Astrocyte (in vitro differentiated cells and primary cell): ENCODE measurements around the gene PLCXD3. TPM values are rescaled to one million over a fixed set of nuclear protein-coding genes. Genes with fewer than 3 reads are reported as not detected.

ENCODE experiments used
- DNase-seq: peaks from one replicate; pipeline ENCODE4 v3.0.0-alpha.2; 2010; ENCODE audit warnings: low read depth
- FAIRE-seq: peaks from 2 replicates; lab custom pipeline; 2011; peaks lifted over from hg19 to GRCh38; lab: Jason Lieb, UNC
- H2AFZ ChIP-seq: 2 replicates; pipeline ENCODE4 v1.6.0; 2012; ENCODE audit warnings: low read depth, low read length, inconsistent platforms
- H3K27ac ChIP-seq: 2 replicates; pipeline ENCODE4 v1.5.1; 2011; ENCODE audit warnings: low read depth, low read length, inconsistent platforms
- H3K27me3 ChIP-seq: 2 replicates; pipeline ENCODE4 v1.6.0; 2011; ENCODE audit warnings: low read length, inconsistent platforms; ENCODE audit not compliant: insufficient read depth
- H3K36me3 ChIP-seq: 2 replicates; pipeline ENCODE4 v1.5.1; 2011; ENCODE audit warnings: low read length, inconsistent platforms; ENCODE audit not compliant: insufficient read depth
- H3K4me1 ChIP-seq: 2 replicates; pipeline ENCODE4 v1.5.1; 2011; ENCODE audit warnings: low read length, inconsistent platforms; ENCODE audit not compliant: insufficient read depth
- H3K4me2 ChIP-seq: 2 replicates; pipeline ENCODE4 v1.6.0; 2012; ENCODE audit warnings: low read length, inconsistent platforms
- H3K4me3 ChIP-seq: 2 replicates; pipeline ENCODE4 v1.5.1; 2011; ENCODE audit warnings: low read depth, mild to moderate bottlenecking, low read length, inconsistent platforms; ENCODE audit not compliant: insufficient read depth
- H3K79me2 ChIP-seq: 2 replicates; pipeline ENCODE4 v1.6.0; 2012; ENCODE audit warnings: mild to moderate bottlenecking, low read length, inconsistent platforms; ENCODE audit not compliant: insufficient read depth
- H3K9ac ChIP-seq: 2 replicates; pipeline ENCODE4 v1.6.0; 2012; ENCODE audit warnings: mild to moderate bottlenecking, low read length, inconsistent platforms
- H3K9me3 ChIP-seq: 2 replicates; pipeline ENCODE4 v1.5.1; 2012; ENCODE audit warnings: low read depth, mild to moderate bottlenecking, low read length, inconsistent platforms; ENCODE audit not compliant: insufficient read depth
- H4K20me1 ChIP-seq: 2 replicates; pipeline ENCODE4 v1.6.0; 2012; ENCODE audit warnings: low read length, inconsistent platforms; ENCODE audit not compliant: insufficient read depth
- H3K27ac Mint-ChIP-seq: one replicate; pipeline ENCODE4 v1.8.0; 2021; ENCODE audit warnings: mild to moderate bottlenecking, mixed read lengths; ENCODE audit not compliant: unreplicated experiment
- H3K27me3 Mint-ChIP-seq: one replicate; pipeline ENCODE4 v1.8.0; 2021; ENCODE audit warnings: low read depth, mixed read lengths; ENCODE audit not compliant: unreplicated experiment
- H3K36me3 Mint-ChIP-seq: one replicate; pipeline ENCODE4 v1.8.0; 2021; ENCODE audit warnings: low read depth, mixed read lengths; ENCODE audit not compliant: unreplicated experiment
- H3K4me1 Mint-ChIP-seq: one replicate; pipeline ENCODE4 v1.8.0; 2021; ENCODE audit warnings: low read depth, mixed read lengths; ENCODE audit not compliant: unreplicated experiment
- H3K4me3 Mint-ChIP-seq: one replicate; pipeline ENCODE4 v1.8.0; 2021; ENCODE audit warnings: mild to moderate bottlenecking, moderate library complexity, mixed read lengths; ENCODE audit not compliant: unreplicated experiment
- H3K9me3 Mint-ChIP-seq: one replicate; pipeline ENCODE4 v1.8.0; 2021; ENCODE audit warnings: mild to moderate bottlenecking, mixed read lengths; ENCODE audit not compliant: unreplicated experiment
- EZH2 ChIP-seq: IDR thresholded peaks from 2 replicates; pipeline ENCODE4 v1.6.1; 2012; ENCODE audit warnings: mild to moderate bottlenecking, low read length, inconsistent platforms; ENCODE audit not compliant: insufficient read depth
- total RNA-seq: library from RNA; stranded (reverse); gene quantifications from 2 replicates; pipeline ENCODE4 v1.2.1, GENCODE V29; 2021
- TF ChIP-seq, protein P1 (sequence below): IDR thresholded peaks from 2 replicates; pipeline ENCODE4 v1.5.1; 2011; ENCODE audit warnings: low read depth, mild to moderate bottlenecking, inconsistent platforms, low read length, moderate library complexity; ENCODE audit not compliant: insufficient read depth

Gene PLCXD3
- total RNA-seq, 1 donor from 2014 or later: 1.6 TPM

DNA sequence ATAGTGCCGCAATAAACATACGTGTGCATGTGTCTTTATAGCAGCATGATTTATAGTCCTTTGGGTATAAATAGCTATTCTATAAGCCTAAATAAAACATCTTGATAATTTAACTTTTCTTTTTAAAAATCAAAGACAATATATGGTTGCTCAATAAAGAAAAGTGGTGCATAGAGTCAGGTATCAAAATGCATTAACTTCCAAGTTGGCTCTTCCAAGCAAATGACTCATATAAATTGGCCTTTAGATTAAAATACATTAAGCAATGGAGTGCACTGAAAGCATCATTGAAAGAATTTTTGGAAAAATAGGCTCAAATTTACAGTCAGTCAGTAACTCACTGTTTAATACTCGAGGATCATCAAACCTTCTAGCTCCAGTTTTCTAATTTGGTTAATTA lies 106.6 kb downstream of the PLCXD3 start:
- Mint-ChIP-seq H3K4me3 (no peak overlapping the region), H3K36me3 (no peaks in the 10 kb centered on the region), H3K4me1 (peaks cover 8% of the 10 kb centered on the region), H3K27me3 (no peaks in the 10 kb centered on the region), H3K9me3 (peaks cover 4% of the 10 kb centered on the region), H3K27ac (no peak overlapping the region)
- Histone ChIP-seq H3K4me2 (no peak overlapping the region), H2AFZ (no peak overlapping the region), H3K4me1 (peaks cover 3% of the 10 kb centered on the region), H3K36me3 (no peaks in the 10 kb centered on the region), H3K4me3 (no peak overlapping the region), H3K9me3 (no peaks in the 10 kb centered on the region), H3K79me2 (no peaks in the 10 kb centered on the region), H3K27me3 (no peaks in the 10 kb centered on the region), H4K20me1 (no peaks in the 10 kb centered on the region), H3K27ac (no peak overlapping the region), H3K9ac (no peak overlapping the region)
- DNase-seq: no peak
- TF ChIP-seq EZH2: no peak
- TF ChIP-seq, protein P1, sequence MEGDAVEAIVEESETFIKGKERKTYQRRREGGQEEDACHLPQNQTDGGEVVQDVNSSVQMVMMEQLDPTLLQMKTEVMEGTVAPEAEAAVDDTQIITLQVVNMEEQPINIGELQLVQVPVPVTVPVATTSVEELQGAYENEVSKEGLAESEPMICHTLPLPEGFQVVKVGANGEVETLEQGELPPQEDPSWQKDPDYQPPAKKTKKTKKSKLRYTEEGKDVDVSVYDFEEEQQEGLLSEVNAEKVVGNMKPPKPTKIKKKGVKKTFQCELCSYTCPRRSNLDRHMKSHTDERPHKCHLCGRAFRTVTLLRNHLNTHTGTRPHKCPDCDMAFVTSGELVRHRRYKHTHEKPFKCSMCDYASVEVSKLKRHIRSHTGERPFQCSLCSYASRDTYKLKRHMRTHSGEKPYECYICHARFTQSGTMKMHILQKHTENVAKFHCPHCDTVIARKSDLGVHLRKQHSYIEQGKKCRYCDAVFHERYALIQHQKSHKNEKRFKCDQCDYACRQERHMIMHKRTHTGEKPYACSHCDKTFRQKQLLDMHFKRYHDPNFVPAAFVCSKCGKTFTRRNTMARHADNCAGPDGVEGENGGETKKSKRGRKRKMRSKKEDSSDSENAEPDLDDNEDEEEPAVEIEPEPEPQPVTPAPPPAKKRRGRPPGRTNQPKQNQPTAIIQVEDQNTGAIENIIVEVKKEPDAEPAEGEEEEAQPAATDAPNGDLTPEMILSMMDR: no peak
- no peak for FAIRE-seq

DNA sequence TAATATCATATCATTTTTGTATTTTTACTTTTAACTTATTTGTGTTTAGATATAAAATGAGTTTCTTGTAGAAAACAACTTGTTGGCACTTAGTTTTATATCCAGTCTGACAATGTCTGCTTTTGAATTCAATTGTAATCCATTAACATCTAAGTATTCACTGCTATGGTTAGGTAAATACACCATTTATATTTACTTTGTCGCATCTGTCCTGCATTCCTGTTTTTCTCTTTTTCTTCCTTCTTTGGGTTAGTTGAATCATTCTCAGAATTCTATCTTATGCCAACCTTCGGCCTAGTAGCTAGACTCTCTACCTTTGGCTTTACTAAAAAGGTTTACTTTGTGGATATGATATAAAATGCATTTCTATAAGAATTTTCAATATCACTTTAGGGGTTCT lies 107.6 kb downstream of the PLCXD3 start:
- FAIRE-seq (no peak), DNase-seq (no peak)
- H2AFZ ChIP-seq: no peak overlapping the region
- Mint-ChIP-seq H3K4me1 (peaks cover 3% of the 10 kb centered on the region), H3K4me3 (no peak overlapping the region), H3K27ac (no peak overlapping the region), H3K36me3 (no peaks in the 10 kb centered on the region), H3K9me3 (peaks cover 4% of the 10 kb centered on the region), H3K27me3 (no peaks in the 10 kb centered on the region)
- H3K27ac ChIP-seq: no peak overlapping the region
- TF ChIP-seq, protein P1: no peak
- no peak for TF ChIP-seq EZH2
- H3K79me2 ChIP-seq: no peaks in the 10 kb centered on the region
- no peak overlapping the region for H3K4me2 ChIP-seq
- H3K9ac ChIP-seq: no peak overlapping the region
- H3K27me3 ChIP-seq: no peaks in the 10 kb centered on the region
- H3K4me1 ChIP-seq: no peaks in the 10 kb centered on the region
- no peak overlapping the region for H3K4me3 ChIP-seq
- no peaks in the 10 kb centered on the region for H3K36me3 ChIP-seq
- no peaks in the 10 kb centered on the region for H4K20me1 ChIP-seq
- H3K9me3 ChIP-seq: no peaks in the 10 kb centered on the region

DNA sequence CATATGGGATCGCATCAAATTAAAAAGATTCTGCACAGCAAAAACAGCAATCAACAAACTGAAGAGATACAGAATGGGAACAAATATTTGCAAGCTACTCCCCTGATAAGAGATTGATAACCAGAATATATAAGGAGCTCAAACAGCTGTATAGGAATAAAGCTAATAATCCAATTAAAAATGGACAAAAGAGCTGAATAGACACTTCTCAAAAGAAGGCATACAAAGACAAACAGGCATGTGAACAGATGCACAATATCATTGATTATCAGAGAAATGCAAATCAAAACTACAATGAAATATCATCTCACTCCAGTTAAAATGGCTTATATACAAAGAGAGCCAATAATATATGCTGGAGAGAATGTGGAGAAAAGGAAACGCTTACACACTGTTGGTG lies 110.6 kb downstream of the PLCXD3 start:
- no peak overlapping the region for H3K4me3 Mint-ChIP-seq
- Histone ChIP-seq H3K27me3 (no peaks in the 10 kb centered on the region), H3K9ac (no peak overlapping the region), H3K27ac (no peak overlapping the region), H2AFZ (no peak overlapping the region), H3K4me3 (no peak overlapping the region), H3K4me1 (no peaks in the 10 kb centered on the region), H4K20me1 (no peaks in the 10 kb centered on the region), H3K79me2 (no peaks in the 10 kb centered on the region), H3K36me3 (no peaks in the 10 kb centered on the region), H3K9me3 (no peaks in the 10 kb centered on the region), H3K4me2 (no peak overlapping the region)
- DNase-seq (no peak), FAIRE-seq (no peak)
- H3K27me3 Mint-ChIP-seq: no peaks in the 10 kb centered on the region
- H3K9me3 Mint-ChIP-seq: peaks cover 5% of the 10 kb centered on the region
- TF ChIP-seq EZH2: no peak
- TF ChIP-seq, protein P1: no peak
- H3K36me3 Mint-ChIP-seq: no peaks in the 10 kb centered on the region
- H3K27ac Mint-ChIP-seq: no peak overlapping the region
- H3K4me1 Mint-ChIP-seq: no peaks in the 10 kb centered on the region
